Keratinocyte (primary cell): ENCODE data around the gene ATP6V1E1. TPM values are rescaled to one million over a fixed set of nuclear protein-coding genes. Genes with fewer than 3 reads are reported as not detected.

Experiments used
- DNase-seq: peaks from one replicate; pipeline ENCODE4 v3.0.0-alpha.2; 2011; ENCODE audit warnings: low read depth, missing footprints, low spot score
- FAIRE-seq: peaks from 2 replicates; lab custom pipeline; 2011; peaks lifted over from hg19 to GRCh38; lab: Jason Lieb, UNC
- H2AFZ ChIP-seq: 2 replicates; pipeline ENCODE4 v1.6.0; 2012; ENCODE audit warnings: low read length, control low read depth, inconsistent platforms; ENCODE audit not compliant: control insufficient read depth
- H3K27ac ChIP-seq: 2 replicates; pipeline ENCODE4 v1.5.1; 2011; ENCODE audit warnings: low read length; ENCODE audit not compliant: control insufficient read depth, insufficient read depth
- H3K27me3 ChIP-seq: 3 replicates; pipeline ENCODE4 v1.6.0; 2011; ENCODE audit warnings: low read length; ENCODE audit not compliant: control insufficient read depth, insufficient read depth; ENCODE audit errors: extremely low read depth
- H3K36me3 ChIP-seq, 2 experiments: 2 replicates in 1 of 2; 3 replicates in 1 of 2; pipeline ENCODE4 v1.5.1; 2011; ENCODE audit warnings: low read length in 2 of 2, mild to moderate bottlenecking in 1 of 2; ENCODE audit not compliant: control insufficient read depth in 2 of 2, insufficient read depth in 2 of 2; ENCODE audit errors: extremely low read depth in 1 of 2
- H3K4me1 ChIP-seq: 3 replicates; pipeline ENCODE4 v1.5.1; 2011; ENCODE audit warnings: low read length; ENCODE audit not compliant: control insufficient read depth, insufficient read depth; ENCODE audit errors: extremely low read depth
- H3K4me2 ChIP-seq: 3 replicates; pipeline ENCODE4 v1.6.0; 2011; ENCODE audit warnings: low read depth, low read length; ENCODE audit not compliant: control insufficient read depth, insufficient read depth; ENCODE audit errors: extremely low read depth
- H3K4me3 ChIP-seq, 3 experiments: fragments of 200-600 bp in 1 of 3; sonication (generic) in 1 of 3; 2 replicates in 2 of 3; 3 replicates in 1 of 3; pipeline ENCODE4 v1.5.1; 2011 to 2016; ENCODE audit warnings: low read length in 3 of 3, mild to moderate bottlenecking in 3 of 3, control low read depth in 2 of 3, inconsistent platforms in 1 of 3, low read depth in 1 of 3, mixed read lengths in 1 of 3, mixed run types in 1 of 3, moderate library complexity in 1 of 3; ENCODE audit not compliant: control insufficient read depth in 2 of 3, insufficient read depth in 2 of 3; ENCODE audit errors: extremely low read depth in 1 of 3
- H3K79me2 ChIP-seq: 2 replicates; pipeline ENCODE4 v1.6.0; 2012; ENCODE audit warnings: low read length; ENCODE audit not compliant: control insufficient read depth, insufficient read depth
- H3K9ac ChIP-seq: 3 replicates; pipeline ENCODE4 v1.6.0; 2011; ENCODE audit warnings: low read length; ENCODE audit not compliant: control insufficient read depth, insufficient read depth; ENCODE audit errors: extremely low read depth
- H3K9me1 ChIP-seq: 3 replicates; pipeline ENCODE4 v1.6.0; 2011; ENCODE audit warnings: low read length; ENCODE audit not compliant: control insufficient read depth, insufficient read depth; ENCODE audit errors: extremely low read depth
- H3K9me3 ChIP-seq: 2 replicates; pipeline ENCODE4 v1.5.1; 2012; ENCODE audit warnings: low read depth, low read length; ENCODE audit not compliant: control insufficient read depth
- H4K20me1 ChIP-seq: 3 replicates; pipeline ENCODE4 v1.6.0; 2011; ENCODE audit warnings: low read length; ENCODE audit not compliant: control insufficient read depth, insufficient read depth; ENCODE audit errors: extremely low read depth
- CTCF ChIP-seq, 3 experiments: IDR thresholded peaks in 1 of 3; conservative IDR thresholded peaks in 1 of 3; optimal IDR thresholded peaks in 1 of 3; 2 replicates in 2 of 3; 3 replicates in 1 of 3; pipeline versions ENCODE3 to v1.5.1; 2011; ENCODE audit warnings: low read length in 3 of 3, mild to moderate bottlenecking in 3 of 3, moderate library complexity in 2 of 3, control low read depth in 1 of 3, inconsistent platforms in 1 of 3; ENCODE audit not compliant: insufficient read depth in 2 of 3; ENCODE audit errors: extremely low read depth in 1 of 3
- EZH2 ChIP-seq: IDR thresholded peaks from one replicate; pipeline ENCODE4 v1.6.1; 2012; ENCODE audit warnings: inconsistent platforms, mild to moderate bottlenecking, low read length, moderate library complexity
- dilution Hi-C: fragments of 300-500 bp; cut with MboI; formaldehyde crosslinking; loops from one replicate; pipeline ENCODE4 v1.7.0; 2020; ENCODE audit warnings: low sequenced_read_pairs; ENCODE audit not compliant: extremely low pct_ligation_motif_present
- polyA plus RNA-seq, 5 experiments: library from polyadenylated mRNA; depleted of rRNA in 3 of 5; stranded (reverse) in 3 of 5; stranded (forward) in 1 of 5; unstranded in 1 of 5; fragments of >200 nt; gene quantifications; 1 replicate in 1 of 5; 2 replicates in 3 of 5; 3 replicates in 1 of 5; pipeline versions ENCODE4 v1.2.1 to v1.2.3, GENCODE V29; 2011 to 2012; ENCODE audit warnings: missing spikeins in 2 of 5, low read depth in 1 of 5, low replicate concordance in 1 of 5

Gene ATP6V1E1
- polyA plus RNA-seq, 1 donor (not counting 4 experiments of a cell fraction or from before 2014, with no cell fraction given): 227 TPM

- no peak overlapping the region for H3K27ac ChIP-seq
- no peaks in the 10 kb centered on the region for H3K9me1 ChIP-seq
- H3K9me3 ChIP-seq: no peaks in the 10 kb centered on the region
- TF ChIP-seq CTCF (optimal IDR thresholded peaks at IDR 0.05 in 1 of 3, IDR thresholded peaks at IDR 0.05 in 1 of 3, conservative IDR thresholded peaks at IDR 0.05 in 1 of 3; ENCODE audit: extremely low read depth in 1 of 3, insufficient read depth in 2 of 3, low read length in 3 of 3) (no peak), EZH2 (no peak)
- no peak overlapping the region for H3K4me3 ChIP-seq
- dilution Hi-C loops: no loop called here
- H3K36me3 ChIP-seq: peaks cover 0 to 1% of the 10 kb centered on the region in 2 experiments
- H3K79me2 ChIP-seq: peaks cover 46% of the 10 kb centered on the region
- no peaks in the 10 kb centered on the region for H4K20me1 ChIP-seq
- no peak overlapping the region for H3K9ac ChIP-seq
- no peaks in the 10 kb centered on the region for H3K27me3 ChIP-seq
- no peak overlapping the region for H3K4me2 ChIP-seq
- H3K4me1 ChIP-seq: peaks cover 17% of the 10 kb centered on the region
- DNase-seq: no peak
- no peak for FAIRE-seq
- no peak overlapping the region for H2AFZ ChIP-seq
Observed at GRCh38 chr22:17641269-17641668, 12.7 kb upstream of the ATP6V1E1 start.

- H4K20me1 ChIP-seq: no peaks in the 10 kb centered on the region
- H3K27ac ChIP-seq: peak overlapping the region; percentile 89
- H3K9ac ChIP-seq: peak overlapping the region; percentile 99
- H3K27me3 ChIP-seq: no peaks in the 10 kb centered on the region
- H3K9me3 ChIP-seq: no peaks in the 10 kb centered on the region
- peak overlapping the region; percentile 86 for H3K4me2 ChIP-seq
- peaks cover 14% of the 10 kb centered on the region for H3K4me1 ChIP-seq
- peaks cover 0 to 1% of the 10 kb centered on the region in 2 experiments for H3K36me3 ChIP-seq
- peak overlapping the region; percentile 57 to 95 (median 92) for H3K4me3 ChIP-seq
- FAIRE-seq (no peak), DNase-seq (no peak)
- peaks cover 39% of the 10 kb centered on the region for H3K79me2 ChIP-seq
- dilution Hi-C loops: no loop called here
- no peak overlapping the region for H2AFZ ChIP-seq
- TF ChIP-seq EZH2 (no peak), CTCF (optimal IDR thresholded peaks at IDR 0.05 in 1 of 3, IDR thresholded peaks at IDR 0.05 in 1 of 3, conservative IDR thresholded peaks at IDR 0.05 in 1 of 3; ENCODE audit: extremely low read depth in 1 of 3, insufficient read depth in 2 of 3, low read length in 3 of 3) (no peak)
- H3K9me1 ChIP-seq: no peaks in the 10 kb centered on the region
Observed at GRCh38 chr22:17639247-17639741, 10.7 kb upstream of the ATP6V1E1 start.
